Measurements from ENCODE around the gene ITIH5.

ITIH5 gene

GRCh38 chr10:7608001-7608400, 58.8 kb downstream of the ITIH5 start:
- no peak for TF ChIP-seq CTCF (conservative IDR thresholded peaks at IDR 0.05; ENCODE audit: low read depth, low read length)
- H3K4me3 ChIP-seq (ENCODE audit: low read length) = no peak overlapping the region
- DNase-seq (ENCODE audit: low read depth) = no peak

GRCh38 chr10:7606951-7607404, 59.8 kb downstream of the ITIH5 start:
- DNase-seq (ENCODE audit: low read depth) = no peak
- TF ChIP-seq CTCF (conservative IDR thresholded peaks at IDR 0.05; ENCODE audit: low read depth, low read length) = no peak
- H3K4me3 ChIP-seq (ENCODE audit: low read length) = no peak overlapping the region

GRCh38 chr10:7605565-7606295, 61.0 kb downstream of the ITIH5 start:
- DNase-seq (ENCODE audit: low read depth) = no peak
- no peak for TF ChIP-seq CTCF (conservative IDR thresholded peaks at IDR 0.05; ENCODE audit: low read depth, low read length)
- no peak overlapping the region for H3K4me3 ChIP-seq (ENCODE audit: low read length)

- H3K4me3 ChIP-seq (ENCODE audit: low read length) = no peak overlapping the region
- DNase-seq (ENCODE audit: low read depth) = no peak
- TF ChIP-seq CTCF (conservative IDR thresholded peaks at IDR 0.05; ENCODE audit: low read depth, low read length) = no peak
These were observed 65.6 kb downstream of the ITIH5 start for GRCh38 chr10:7601023-7601656.

GRCh38 chr10:7598771-7599170, 68.0 kb downstream of the ITIH5 start:
- no peak overlapping the region for H3K4me3 ChIP-seq (ENCODE audit: low read length)
- TF ChIP-seq CTCF (conservative IDR thresholded peaks at IDR 0.05; ENCODE audit: low read depth, low read length) = no peak
- DNase-seq (ENCODE audit: low read depth) = no peak

- H3K4me3 ChIP-seq (ENCODE audit: low read length) = no peak overlapping the region
- no peak for TF ChIP-seq CTCF (conservative IDR thresholded peaks at IDR 0.05; ENCODE audit: low read depth, low read length)
- no peak for DNase-seq (ENCODE audit: low read depth)
These were observed 70.4 kb downstream of the ITIH5 start for GRCh38 chr10:7596356-7596755.

GRCh38 chr10:7593905-7594304, 72.9 kb downstream of the ITIH5 start:
- no peak overlapping the region for H3K4me3 ChIP-seq (ENCODE audit: low read length)
- DNase-seq (ENCODE audit: low read depth) = no peak
- TF ChIP-seq CTCF (conservative IDR thresholded peaks at IDR 0.05; ENCODE audit: low read depth, low read length) = no peak
